HG02973 (cell line): ENCODE data around the gene STS.
"Not testable (repeated sequence)": the region's sequence is repeated elsewhere in the genome, so short reads cannot be mapped to it uniquely, and the experiment has no call there.

Experiments
- ATAC-seq: cut with Tn5 transposase; IDR thresholded peaks from one replicate; pipeline ENCODE4 v1.9.1; 2021; ENCODE audit warnings: moderate library complexity; ENCODE audit not compliant: unreplicated experiment

Gene STS

GRCh38 chrX:7178859-7179258 is 31.3 kb downstream of the STS start:
- not testable (repeated sequence) for ATAC-seq

- ATAC-seq = no peak
Observed at GRCh38 chrX:7179446-7179845, 31.9 kb downstream of the STS start.

GRCh38 chrX:7184816-7185215 is 37.3 kb downstream of the STS start:
- ATAC-seq = no peak

GRCh38 chrX:7188672-7189071 is 41.2 kb downstream of the STS start:
- ATAC-seq = no peak

- ATAC-seq = no peak
Observed at GRCh38 chrX:7190157-7190556, 42.6 kb downstream of the STS start.

- no peak for ATAC-seq
Observed at GRCh38 chrX:7191681-7192110, 44.2 kb downstream of the STS start.

- no peak for ATAC-seq
Observed at GRCh38 chrX:7192871-7193270, 45.4 kb downstream of the STS start.

- ATAC-seq = no peak
Observed at GRCh38 chrX:7194606-7195005, 47.1 kb downstream of the STS start.
